OCI-M1 (cell line): ENCODE results near the gene TWF2.

Experiments
- DNase-seq: peaks from one replicate; lab custom pipeline; 2025; lab: John Stamatoyannopoulos, UW

Gene TWF2

DNA sequence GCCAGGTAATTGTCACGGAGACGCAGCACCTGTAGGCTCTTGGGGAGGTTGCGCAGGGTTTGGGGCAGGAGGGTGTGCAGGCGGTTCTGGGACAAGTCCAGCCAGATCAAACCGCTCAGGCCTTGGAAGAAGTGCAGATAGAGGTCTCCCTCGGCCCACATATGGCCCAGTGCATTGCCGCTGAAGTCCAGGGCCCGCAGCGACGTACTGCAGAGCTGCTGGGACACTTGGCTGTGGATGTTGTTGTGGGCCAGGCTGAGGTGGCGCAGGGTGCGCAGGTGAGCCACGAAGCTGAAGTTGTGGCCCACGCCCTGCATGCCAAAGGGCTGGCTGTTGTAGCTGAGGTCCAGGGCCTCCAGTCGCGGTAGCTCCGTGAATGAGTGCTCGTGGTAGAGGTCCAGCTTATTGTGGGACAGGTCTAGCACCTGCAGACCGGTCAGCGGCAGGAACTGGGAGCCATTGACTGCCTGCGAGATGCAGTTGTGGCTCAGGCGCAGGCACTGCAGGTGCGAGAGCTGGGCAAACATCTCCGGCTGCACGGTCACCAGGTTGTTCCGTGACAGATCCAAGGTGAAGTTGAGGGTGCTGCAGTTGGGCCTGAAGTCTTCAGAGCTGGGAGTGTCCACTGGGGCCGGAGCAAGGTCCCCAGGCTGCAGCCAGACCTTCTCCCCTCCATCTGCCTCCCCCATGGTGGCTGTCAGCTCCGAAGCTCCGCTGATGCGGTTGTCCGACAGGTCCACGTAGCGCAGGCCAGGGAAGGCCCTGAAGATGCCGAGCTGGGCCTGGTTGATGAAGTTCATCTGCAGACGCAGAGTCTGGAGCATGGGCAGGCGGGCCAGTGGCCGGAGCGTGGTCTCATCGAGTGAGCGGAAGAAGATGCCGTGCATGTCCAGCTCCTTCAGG lies 16.4 kb downstream of the TWF2 start:
- no peak for DNase-seq

DNA sequence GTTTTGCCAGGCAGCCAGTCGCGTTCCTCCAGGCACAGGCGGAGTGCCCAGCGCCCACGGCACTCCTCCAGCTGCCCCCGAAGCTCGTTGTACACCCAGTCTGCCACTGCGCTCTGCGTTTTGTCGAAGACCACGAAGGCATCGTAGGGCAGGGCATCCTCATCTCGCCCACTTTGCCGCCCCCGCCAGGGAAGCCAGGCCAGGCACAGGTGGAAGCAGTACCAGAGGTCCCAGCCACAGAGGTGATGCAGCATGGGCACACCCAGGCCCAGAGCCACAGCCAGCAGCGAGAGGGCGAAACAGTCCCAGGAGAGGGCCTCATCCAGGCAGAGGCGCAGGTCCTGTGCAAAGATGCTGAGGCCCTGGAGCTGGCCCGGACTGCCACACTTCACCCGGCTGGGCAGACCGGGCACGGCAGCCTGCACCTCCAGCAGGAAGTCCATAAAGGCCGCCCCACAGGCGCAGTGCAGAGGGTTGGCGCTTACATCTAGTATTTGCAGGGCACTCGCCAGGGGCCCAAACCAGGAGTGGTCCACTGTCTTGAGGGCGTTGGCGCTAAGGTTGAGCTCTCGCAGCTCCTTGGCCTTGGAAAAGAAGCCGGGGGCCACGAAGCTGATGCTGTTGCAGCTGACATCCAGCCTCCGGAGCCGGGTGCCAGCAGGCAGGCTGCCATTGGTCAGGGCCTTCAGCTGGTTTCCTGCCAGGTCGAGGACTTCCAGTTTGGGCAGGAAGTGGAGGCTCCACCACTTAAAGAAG lies 17.2 kb downstream of the TWF2 start:
- DNase-seq = no peak

DNA sequence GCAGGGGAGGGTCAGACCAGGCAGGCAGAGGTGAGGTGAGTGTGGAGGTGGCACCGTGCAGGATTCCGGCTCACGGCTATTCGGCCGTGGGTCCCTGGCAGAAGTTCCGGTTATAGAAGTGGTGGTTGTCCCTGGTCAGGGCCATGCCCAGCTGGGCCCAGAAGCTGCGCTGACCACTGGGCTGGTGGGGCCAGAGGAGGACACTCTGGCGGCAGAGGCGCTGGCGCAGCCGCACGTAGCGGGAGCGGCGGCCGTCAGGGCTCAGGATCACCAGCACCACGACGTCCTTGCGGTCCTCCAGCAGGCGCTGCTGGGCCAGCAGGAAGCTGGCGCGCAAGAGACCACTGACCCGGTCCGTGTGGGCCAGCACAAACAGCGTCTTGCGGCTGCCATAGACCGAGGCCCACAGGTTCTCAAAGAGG lies 17.8 kb downstream of the TWF2 start:
- DNase-seq = no peak

DNA sequence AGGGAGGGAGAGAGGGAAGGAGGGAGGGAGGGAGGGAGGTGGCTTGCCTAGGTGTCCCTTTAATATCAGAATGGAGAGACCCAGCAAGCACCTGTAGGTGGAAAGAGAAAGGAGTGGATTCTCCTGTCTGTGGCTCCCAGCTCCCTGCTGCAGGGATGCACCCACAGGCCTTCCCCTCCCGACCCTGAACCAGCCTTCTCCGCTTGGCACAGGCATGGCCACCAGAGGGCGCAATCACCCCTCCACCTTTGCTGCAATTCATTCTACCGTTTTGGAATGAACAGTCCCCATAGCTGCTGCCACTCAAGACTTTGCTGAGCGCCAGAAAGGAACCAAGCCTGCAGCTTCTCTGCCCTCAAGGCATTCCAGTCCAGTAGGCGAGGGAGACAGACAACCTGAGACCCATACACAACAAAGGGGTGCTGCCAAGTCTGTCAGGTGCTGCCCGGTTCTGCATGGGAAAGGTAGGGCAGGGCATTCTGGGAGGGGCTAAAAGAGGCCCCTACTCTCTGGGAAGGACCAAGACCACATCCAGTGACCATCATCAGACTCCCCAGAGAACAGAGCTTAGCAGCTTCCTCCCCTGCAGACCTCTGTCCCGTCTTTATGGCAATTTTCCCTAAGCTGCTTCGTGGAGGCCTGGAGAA lies 18.5 kb downstream of the TWF2 start:
- DNase-seq = peak; percentile 90

DNA sequence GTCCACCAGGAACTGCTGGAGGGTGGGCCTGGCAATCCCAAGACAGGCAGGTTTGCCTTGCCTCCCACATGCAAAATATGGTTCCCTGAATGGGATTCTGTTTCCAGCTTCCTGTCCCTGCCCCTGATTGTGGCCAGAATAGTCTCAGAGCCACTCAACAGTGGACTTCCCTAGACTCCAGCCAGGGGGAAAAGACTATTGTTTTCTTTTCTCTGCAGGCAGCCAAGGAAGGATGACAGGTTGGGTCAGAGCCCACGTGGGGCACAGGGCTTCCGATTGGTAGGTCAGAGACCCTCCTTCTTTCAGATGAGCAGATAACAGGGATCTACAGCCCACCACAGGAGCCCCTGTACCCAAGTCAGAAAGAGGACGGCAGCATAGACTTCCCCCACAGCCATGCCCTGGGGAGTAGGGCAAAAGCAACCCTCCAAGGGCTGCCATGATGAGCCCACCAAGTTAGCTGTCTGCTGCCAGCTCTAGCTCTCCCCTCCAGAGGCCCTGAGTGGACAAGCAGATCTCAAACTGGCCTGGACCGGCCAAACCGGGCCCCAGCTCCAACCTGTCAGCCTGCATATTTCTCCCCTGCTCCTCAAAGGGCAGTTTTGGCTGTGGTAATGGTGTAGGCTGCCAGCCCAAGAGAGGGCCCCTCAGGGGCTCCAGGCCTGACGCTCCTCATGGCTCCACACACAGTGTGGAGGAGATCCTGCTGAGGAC lies 19.9 kb downstream of the TWF2 start:
- no peak for DNase-seq

DNA sequence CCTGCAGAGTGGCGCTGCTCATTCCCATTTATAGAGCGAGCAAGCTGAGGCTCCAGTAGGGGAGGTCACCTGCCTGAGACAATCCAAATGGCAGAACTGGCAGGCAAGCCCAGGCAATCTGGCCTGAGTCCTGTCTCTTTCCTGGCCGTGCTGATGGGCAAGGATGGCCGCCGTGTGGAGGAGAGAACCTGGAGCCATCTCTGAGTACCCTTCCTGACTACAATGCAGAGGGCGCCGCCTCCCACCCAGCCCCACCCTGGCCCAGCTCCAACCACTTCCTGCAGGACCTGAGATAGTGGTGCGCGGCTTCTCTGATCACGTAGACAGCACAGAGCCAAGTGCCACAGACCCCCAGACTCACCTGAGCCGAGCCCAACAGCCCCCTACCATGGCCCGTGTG lies 20.5 kb downstream of the TWF2 start:
- no peak for DNase-seq

DNA sequence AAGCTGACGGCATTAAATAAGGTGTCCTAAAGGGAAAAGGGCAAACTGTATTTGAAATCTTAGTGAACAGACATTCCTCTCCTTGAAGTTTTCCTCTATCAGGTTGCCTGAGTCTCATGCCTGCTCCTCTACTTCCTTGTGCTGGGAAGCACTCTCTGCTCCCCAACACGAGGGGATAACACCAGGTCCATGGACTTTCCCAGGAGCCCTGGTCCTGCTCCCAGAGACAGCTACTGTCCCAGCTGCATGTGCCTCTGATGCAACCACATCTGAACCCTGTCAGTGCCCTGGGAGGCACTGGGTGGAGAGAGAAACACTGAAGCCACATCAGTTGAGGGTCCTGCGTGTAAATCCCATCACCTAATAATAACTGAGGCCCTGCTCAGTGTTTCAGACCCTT lies 20.9 kb downstream of the TWF2 start:
- no peak for DNase-seq

DNA sequence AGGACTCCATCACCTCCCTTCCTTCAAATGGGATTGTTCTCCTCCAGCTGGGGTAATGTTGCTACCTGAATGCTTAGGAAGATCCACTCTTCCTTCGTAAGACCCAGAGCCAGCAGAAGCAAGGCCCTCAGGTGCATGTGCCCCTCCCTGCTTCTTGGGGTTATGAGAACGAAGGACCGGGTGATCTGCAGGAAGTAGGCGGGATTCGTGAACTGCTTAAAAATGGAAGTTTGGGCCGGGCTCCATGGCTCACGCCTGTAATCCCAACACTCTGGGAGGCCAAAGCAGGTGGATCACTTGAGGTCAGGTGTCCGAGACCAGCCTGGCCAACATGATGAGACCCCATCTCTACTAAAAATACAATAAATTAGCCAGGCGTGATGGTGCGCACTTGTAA lies 21.6 kb downstream of the TWF2 start:
- DNase-seq = no peak

DNA sequence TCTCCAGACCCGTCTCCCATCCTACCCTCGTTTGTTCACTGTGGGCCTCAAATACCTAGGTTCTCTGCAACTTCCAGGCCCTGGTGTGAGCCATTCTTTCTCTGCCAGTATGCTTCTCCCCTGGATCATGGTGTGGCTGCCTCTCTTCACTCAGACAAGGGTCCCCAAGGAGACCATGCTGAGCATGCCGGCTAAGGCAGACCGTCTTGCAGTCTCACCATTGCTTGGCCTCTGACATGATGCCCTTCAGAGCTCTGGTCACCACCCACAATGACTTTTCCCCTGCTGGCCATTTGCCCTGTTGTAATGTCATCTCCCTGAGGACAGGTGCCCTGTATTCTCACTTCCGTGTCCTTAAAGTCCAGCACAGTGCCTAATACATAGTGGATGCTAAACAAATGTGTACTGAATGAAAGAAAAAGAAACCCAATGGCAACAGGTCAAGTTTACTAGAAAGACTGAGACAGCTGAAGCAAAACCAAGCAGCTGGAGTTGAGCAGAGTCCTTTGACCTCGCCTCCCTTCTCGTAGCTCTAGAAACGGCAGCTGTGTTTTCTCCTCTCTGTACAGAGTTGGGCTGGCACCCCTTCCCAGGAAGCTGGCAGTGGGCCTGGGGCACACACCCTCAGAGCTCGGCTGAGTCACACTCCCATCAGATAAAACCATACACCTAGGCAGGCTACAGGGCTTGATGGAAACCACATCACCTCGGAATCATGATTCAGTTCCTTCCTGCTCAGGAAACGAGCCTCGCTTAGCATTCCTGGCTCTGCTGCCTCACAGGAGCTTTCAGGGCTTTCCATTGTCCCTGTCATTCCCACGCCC lies 22.2 kb downstream of the TWF2 start:
- DNase-seq = no peak

DNA sequence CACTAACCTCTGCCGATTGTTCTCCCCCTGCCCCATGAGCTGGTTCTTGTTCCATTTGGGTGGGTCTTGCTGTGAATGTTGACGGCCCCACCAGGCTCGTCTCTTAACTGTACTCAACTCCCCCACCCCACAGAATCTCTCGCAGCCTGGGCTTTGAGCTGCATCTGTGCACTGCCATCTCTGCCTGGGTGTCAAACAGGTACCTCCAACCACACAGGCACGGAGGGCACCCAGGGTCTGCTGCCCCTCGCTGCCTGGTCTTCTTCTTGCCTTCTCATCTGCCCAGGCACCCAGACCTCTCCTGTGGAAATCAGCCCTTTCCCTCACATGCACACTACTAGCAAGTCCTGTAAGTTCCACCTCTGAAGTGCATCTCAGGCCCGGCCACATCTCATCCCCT lies 23.6 kb downstream of the TWF2 start:
- no peak for DNase-seq

DNA sequence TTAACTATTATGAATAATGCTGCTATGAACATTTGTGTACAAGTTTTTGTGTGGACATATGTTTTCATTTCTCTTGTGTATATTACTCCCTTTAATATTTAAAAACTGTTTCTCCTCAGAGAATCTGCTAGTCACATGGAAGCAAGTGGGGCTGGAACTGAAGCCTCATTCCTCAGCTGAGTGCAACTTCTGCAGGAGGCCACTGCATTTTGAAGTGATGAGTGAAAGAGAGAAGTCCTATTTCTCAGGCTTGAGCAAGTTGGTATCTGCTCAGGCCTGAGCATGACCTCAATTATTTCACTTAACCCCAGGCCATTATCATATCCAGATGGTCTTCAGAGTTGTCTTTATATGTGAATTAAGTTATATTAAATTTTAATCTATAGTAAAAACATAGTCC lies 25.1 kb downstream of the TWF2 start:
- no peak for DNase-seq

DNA sequence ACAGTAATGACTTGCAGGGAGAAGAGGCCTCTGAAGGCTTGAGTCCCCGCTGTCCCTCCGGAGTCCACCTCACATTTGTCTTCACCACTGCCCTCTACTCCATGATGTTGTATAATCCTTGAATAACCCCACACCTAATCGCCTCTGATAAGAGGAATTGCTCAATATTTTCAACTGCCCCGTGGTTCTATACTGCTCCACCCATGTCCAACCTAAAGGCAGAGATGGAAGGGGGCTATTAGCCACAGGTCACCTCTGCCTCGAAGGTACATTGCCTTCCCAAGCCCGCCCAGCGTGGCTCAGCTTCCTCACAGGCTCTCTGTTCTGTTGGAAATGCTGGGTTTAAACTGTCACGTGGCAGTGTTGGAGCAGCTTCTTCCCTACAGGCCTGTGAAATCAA lies 26.0 kb downstream of the TWF2 start:
- peak; percentile 11 for DNase-seq

DNA sequence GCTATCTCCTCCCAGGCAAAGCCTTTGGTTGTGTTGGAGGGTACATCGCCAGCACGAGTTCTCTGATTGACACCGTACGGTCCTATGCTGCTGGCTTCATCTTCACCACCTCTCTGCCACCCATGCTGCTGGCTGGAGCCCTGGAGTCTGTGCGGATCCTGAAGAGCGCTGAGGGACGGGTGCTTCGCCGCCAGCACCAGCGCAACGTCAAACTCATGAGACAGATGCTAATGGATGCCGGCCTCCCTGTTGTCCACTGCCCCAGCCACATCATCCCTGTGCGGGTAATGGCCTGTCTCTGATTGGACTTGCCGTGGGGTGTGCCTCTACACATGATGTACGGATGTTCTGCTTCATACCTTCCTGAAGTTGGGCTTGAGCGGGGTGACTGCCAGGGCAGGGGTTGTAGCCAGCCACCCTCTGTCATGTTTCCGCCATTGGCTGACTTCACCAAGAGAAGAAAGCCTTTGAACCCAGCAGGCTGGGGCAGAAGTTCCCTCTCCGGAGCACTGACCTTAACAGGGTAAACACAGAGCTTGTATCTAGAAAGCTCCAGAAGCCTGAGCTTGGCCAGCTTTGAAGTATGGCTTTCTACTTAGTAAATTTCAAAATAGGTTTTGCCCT lies 27.6 kb downstream of the TWF2 start:
- DNase-seq = no peak

DNA sequence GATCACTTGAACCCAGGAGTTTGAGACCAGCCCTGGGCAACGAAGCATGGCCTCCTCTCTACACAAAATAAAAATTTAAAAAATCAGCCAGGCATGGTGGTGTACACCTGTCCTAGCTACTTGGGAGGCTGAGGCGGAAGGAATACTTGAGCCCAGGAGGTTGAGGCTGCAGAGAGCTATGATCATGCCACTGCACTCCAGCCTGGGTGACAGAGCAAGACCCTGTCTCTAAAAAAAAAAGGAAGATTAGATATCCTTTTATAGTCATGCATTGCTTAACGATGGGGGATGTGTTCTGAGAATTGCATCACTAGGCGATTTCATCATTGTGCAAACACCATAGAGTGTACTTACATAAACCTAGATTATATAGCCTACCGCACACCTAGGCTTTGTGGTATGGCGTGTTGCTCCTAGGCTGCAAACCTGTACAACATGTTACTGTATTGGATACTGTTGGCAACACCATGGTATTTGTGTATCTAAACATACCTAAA lies 28.4 kb downstream of the TWF2 start:
- peak; percentile 86 for DNase-seq

DNA sequence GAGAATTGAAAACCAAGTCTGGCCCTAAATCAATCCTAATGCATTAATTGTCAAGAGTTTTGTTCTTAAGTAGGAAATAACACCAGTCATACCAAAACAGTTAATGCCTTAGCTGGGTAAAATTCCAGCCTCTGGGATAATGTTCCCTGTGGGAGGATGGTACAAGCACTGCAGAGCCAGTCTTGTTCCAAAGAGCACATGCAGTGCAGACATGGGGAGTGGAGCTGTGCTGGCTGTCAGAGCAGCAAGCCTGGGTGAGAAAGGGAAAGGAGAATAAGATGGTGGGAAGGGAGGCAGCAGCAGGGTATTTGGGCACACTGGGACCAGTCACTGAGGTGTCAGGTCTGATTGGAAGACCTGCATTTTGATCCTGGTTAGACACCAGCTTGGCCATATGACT lies 28.9 kb downstream of the TWF2 start:
- DNase-seq = no peak

DNA sequence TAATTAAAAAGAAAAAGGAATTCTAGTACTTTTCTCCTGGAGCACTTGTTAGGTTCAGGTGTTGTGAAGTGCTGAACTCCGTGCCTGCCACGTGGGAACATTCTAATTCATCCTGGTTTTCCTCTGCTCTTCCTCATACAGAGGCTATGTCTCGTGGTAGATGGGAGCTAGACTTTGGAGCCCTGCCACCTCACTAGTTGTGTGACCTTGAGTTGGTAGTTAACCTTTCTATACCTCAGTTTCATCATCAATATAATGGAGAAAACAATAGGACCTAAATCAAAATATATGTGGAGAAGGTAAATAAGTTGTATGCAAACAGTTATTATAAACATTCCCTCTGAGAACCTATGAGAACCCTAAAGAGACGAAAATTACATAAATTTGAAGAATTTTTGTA lies 30.4 kb downstream of the TWF2 start:
- no peak for DNase-seq

DNA sequence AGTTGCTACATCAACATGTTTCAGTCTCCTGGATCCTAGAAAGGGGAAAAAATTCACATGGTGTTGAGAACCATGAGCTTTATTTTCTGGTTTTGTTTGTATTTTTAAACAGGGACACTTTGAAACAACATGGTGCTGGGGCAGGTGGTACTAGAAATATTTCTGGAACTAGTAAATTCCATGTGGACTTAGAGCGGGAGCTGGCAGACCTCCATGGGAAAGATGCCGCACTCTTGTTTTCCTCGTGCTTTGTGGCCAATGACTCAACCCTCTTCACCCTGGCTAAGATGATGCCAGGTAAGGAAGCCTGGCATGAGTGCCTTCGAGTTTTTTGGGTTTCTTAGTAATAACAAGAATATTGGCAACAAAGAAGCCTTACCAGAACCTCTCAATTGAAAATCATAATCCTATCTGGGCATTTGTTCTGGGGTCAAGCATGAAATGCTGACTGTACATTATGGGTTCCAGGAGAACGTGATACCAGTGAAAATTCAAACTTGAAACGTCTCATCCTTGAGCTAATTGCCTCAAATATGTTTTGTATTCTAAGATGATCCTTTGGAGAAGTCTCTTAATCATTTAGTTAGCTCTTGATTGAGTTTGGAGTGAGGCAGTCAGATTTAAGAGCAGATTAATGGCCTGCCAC lies 33.1 kb downstream of the TWF2 start:
- DNase-seq = no peak

DNA sequence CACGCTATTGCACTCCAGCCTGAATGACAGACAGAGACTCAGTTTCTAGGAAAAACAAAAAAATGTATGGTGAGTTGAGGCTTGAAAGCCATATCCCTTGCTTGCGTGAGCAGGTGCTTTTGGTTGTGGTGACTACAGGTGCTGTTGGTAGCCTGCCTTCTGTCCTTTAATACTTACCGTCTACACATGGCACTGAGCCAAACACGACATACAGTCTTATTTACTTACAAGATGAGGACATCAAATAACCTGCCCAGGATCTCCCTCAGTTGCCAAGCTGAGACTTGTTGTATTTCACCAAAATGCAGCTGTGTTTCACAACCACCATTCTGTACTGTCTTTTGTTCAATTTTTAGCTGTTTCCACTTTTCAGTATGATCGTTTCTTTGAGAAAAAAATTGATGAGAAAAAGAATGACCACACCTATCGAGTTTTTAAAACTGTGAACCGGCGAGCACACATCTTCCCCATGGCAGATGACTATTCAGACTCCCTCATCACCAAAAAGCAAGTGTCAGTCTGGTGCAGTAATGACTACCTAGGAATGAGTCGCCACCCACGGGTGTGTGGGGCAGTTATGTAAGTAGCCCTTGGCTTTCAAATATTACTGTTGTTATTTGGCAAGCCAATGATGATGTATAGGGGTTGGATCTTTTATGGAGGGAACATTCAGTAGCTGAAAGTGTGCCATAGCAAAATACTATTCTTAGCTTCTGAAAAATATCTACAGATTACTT lies 34.5 kb downstream of the TWF2 start:
- no peak for DNase-seq

DNA sequence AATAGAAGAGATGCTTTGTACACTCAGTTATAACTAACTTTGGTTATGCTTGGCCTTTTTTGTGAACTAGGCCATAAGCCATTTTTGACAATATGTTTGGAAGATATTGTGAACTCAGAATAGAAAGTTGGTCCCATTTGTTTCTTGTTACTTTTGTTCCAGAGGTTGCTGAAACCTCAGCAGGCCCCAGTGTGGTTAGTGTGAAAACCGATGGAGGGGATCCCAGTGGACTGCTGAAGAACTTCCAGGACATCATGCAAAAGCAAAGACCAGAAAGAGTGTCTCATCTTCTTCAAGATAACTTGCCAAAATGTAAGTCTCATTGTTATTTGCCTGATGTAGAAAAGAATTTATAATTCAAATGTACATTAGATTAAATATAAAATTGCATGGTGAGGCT lies 35.3 kb downstream of the TWF2 start:
- no peak for DNase-seq
